Activated T-cell treated with anti-CD3 and anti-CD28 coated beads, Interleukin-2, amount 50 U/mL, for 72 hours (primary cell): Measurements from ENCODE around the gene CAPN5. TPM values are rescaled to one million over a fixed set of nuclear protein-coding genes. Genes with fewer than 3 reads are reported as not detected.

Experiments used
- ATAC-seq, 2 donors: fragments of 150-1000 bp; cut with Tn5 transposase; replicated peaks in 1 of 2; 2 replicates each; pipeline ENCODE4 v1.10.0; 2021; ENCODE audit warnings: moderate library complexity in 2 of 2, mild to moderate bottlenecking in 1 of 2
- DNase-seq, 2 donors: peaks; one replicate each; pipeline ENCODE4 v3.0.0; 2021 to 2022; ENCODE audit warnings: mixed read lengths in 1 of 2
- H3K27ac Mint-ChIP-seq: one replicate; pipeline ENCODE4 v1.8.0; 2022; ENCODE audit warnings: mild to moderate bottlenecking, moderate library complexity, mixed read lengths
- H3K27me3 Mint-ChIP-seq: one replicate; pipeline ENCODE4 v1.8.0; 2022; ENCODE audit warnings: low read depth, mixed read lengths
- H3K36me3 Mint-ChIP-seq, 2 donors: one replicate each; pipeline ENCODE4 v1.8.0; 2022; ENCODE audit warnings: mixed read lengths in 2 of 2, mild to moderate bottlenecking in 1 of 2; ENCODE audit not compliant: insufficient read depth in 2 of 2
- H3K4me1 Mint-ChIP-seq: one replicate; pipeline ENCODE4 v1.8.0; 2022; ENCODE audit warnings: low read depth, mixed read lengths
- H3K4me3 Mint-ChIP-seq, 2 donors: one replicate each; pipeline ENCODE4 v1.8.0; 2022; ENCODE audit warnings: mild to moderate bottlenecking in 2 of 2, mixed read lengths in 2 of 2, moderate library complexity in 2 of 2
- H3K9me3 Mint-ChIP-seq, 2 donors: one replicate each; pipeline ENCODE4 v1.8.0; 2022; ENCODE audit warnings: mixed read lengths in 2 of 2
- total RNA-seq, 2 donors: library from RNA; stranded (reverse); gene quantifications; one replicate each; pipeline ENCODE4 v1.2.3, GENCODE V29; 2022

Gene CAPN5
- total RNA-seq, 2 donors from 2014 or later: 1.0 to 1.1 TPM

DNA sequence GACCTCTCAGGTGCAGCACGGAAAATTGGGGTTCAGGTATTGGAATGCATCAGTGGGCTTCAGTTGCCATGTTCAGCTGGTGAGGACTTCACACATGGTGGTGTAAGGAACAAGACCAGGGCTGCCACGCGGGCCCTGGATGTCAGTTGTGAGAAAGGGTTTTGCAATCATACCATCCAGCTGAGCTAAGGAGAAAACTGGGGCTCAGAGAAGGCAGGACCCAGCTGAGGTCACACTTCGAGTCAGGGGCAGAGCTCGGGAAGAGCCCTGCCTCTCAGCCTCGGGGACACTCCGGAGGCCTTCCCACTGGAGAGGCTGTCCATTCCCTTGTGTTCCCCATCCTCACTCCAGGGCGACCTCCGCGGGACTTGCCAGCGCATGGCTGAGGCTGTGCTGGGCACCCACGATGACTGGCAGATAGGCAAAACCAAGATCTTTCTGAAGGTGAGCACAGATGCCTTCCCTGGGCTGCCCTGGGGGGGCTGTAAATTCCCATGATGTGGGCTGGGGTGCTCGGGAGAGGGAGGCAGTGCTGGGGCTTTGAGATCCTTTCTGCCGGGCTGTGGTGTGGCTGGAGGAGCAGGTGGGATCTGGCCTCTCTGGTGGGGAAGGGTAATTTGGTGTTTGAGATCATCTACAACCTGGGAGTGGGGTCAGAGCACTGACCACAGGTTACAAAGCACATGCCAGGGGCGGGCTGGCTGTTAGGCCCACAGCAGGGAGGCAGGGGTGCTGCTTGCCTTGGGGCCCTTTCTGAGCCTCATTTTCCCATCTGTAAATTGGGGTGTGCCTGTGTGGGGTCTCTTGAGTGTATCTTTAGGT lies 108.5 kb downstream of the CAPN5 start:
- Mint-ChIP-seq H3K36me3 (peaks cover 0 to 2% of the 10 kb centered on the region in 2 donors), H3K9me3 (peaks cover 2 to 6% of the 10 kb centered on the region in 2 donors), H3K4me1 (peaks cover 9% of the 10 kb centered on the region), H3K27ac (no peak overlapping the region), H3K27me3 (no peaks in the 10 kb centered on the region), H3K4me3 (no peak overlapping the region)
- ATAC-seq (no peak), DNase-seq (no peak)

Other genes with a start within 250 kb of the CAPN5 start
- 10 to 100 TPM; 13.1 to 16.2 TPM for gene ACER3, start 206.1 kb upstream of the CAPN5 start, total RNA-seq
- gene B3GNT6, start 32.6 kb upstream of the CAPN5 start, total RNA-seq: not detected
- not detected for gene OMP, start 35.9 kb downstream of the CAPN5 start, total RNA-seq
- gene MYO7A, start 61.3 kb downstream of the CAPN5 start, total RNA-seq: under 1 TPM; 0.29 to 0.42 TPM
- not detected for gene GDPD4, start 234.7 kb downstream of the CAPN5 start, total RNA-seq